Measurements from ENCODE around the gene SHANK3. TPM values are rescaled to one million over a fixed set of nuclear protein-coding genes. Genes with fewer than 3 reads are reported as not detected.

Gene SHANK3
- total RNA-seq, 2 experiments from 2014 or later, result 0.08 TPM; not detected in 1

- H3K36me3 Mint-ChIP-seq (ENCODE audit: low read depth), result no peaks in the 10 kb centered on the region
- no peaks in the 10 kb centered on the region for H3K9me3 Mint-ChIP-seq
- ChIA-PET CTCF (no interaction called here), POLR2A (no interaction called here)
- no peaks in the 10 kb centered on the region for H3K27me3 Mint-ChIP-seq
- no peak overlapping the region for H3K4me3 Mint-ChIP-seq
- no peak overlapping the region for H3K27ac Mint-ChIP-seq
- peaks cover 16% of the 10 kb centered on the region for H3K4me1 Mint-ChIP-seq
- DNase-seq, result no peak
Observed at GRCh38 chr22:50701076-50701419, 28.4 kb downstream of the SHANK3 start.

DNA sequence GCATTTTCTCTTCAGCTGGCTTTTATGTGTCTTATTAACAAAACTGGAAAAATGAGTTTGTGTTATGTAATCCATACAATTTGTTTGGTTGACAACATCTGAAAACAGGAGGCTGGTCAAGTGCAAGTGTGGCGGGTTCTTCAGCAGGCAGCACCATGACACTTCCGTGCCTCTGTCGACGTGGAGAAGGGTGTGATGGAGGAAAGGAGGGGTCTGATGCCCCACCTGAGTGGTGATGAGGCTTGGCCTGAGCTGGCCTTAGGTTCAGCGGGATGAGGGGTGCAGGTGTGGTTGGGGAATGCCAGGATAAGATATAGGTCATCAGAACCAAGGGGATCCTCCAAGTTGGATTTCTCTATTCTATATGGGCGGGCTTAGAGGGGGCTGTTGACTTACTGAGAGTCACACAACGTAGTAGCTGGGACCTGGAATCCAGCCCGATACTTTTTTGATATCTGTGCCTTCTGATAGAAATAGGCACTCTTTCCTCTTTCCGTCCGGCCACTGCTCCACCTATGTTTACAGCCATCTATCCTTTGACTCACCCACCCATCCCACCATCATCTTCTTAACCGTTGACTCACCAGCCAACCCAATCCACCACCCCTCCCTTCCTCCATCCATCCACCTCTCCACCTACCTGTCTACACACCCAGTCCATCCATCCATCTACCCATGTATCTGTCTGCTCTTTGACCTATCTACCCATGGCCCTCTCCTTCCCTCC is 29.0 kb downstream of the SHANK3 start:
- Mint-ChIP-seq H3K9me3 (no peaks in the 10 kb centered on the region), H3K27ac (no peak overlapping the region)

DNA sequence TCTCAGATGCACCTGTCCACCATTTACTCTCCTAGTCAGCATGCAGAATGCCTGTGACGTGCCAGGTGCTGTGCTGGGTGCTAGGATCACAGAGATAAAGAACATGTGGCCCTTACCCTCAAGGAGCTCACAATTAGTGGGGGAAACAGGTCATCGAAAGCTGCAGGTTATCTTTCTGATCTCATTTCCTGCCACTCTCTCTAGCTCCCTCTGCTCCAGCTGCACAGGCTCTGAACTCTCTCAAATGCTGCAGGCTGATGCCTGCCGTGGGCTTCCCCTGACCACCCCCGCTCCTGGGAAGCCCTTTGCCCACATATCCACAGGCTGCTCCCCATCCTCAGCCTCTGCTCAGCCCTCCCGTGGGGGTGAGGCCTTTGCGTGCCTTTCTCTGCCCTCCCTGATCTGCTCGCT is 29.6 kb downstream of the SHANK3 start:
- Mint-ChIP-seq H3K36me3 (ENCODE audit: low read depth) (no peaks in the 10 kb centered on the region), H3K27me3 (no peaks in the 10 kb centered on the region), H3K4me3 (no peak overlapping the region), H3K4me1 (peaks cover 16% of the 10 kb centered on the region), H3K27ac (no peak overlapping the region), H3K9me3 (no peaks in the 10 kb centered on the region)
- ChIA-PET CTCF (no interaction called here), POLR2A (no interaction called here)
- DNase-seq, result no peak

More for the DNA sequence above, 29.0 kb downstream of the SHANK3 start:
- DNase-seq, result no peak
- Mint-ChIP-seq H3K4me3 (no peak overlapping the region), H3K4me1 (peaks cover 16% of the 10 kb centered on the region), H3K27me3 (no peaks in the 10 kb centered on the region), H3K36me3 (ENCODE audit: low read depth) (no peaks in the 10 kb centered on the region)
- CTCF ChIA-PET, result no interaction called here
- POLR2A ChIA-PET, result no interaction called here

DNA sequence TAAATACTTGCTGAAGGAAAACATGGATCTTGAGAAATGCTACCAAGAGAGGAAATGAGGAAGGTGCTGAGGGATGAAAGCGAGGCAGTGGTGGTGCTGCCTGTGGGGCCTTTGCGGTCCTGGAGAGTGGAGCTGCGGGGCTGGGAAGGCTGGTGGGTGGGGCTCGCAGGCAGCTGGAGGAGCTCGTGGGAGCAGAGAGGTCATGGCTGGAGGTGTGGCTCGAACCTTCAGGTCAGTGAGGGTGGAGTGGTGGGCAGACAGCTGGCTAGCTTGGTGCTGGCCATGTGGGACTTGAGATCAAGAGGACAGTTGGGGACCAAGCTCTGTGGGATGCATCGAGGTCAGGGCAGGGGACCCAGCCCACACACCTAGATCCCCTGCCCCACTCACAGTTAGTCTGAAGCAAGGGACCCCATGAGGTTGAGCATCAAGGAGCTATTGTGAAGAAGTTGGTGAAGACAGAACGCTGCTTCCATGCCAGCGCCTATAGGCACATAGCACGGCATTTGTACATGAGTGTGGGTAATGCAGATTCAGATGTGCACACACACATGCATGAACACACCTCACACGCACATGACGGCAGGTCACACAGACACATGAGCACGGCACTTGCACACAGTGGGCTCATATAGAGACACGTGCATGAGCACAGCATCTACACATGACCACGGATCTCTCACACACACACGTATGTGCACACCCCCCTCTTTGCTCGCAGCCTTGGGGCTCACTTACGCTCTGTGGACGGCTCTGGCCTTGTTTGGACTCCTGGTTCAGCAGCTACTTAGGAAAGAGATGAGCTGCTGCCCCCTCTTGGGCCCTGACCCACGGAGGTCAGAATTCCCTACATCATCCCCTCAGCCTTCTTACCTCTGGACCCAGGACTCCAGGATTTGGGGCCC is 30.4 kb downstream of the SHANK3 start:
- Mint-ChIP-seq H3K4me1 (peaks cover 16% of the 10 kb centered on the region), H3K36me3 (ENCODE audit: low read depth) (no peaks in the 10 kb centered on the region), H3K4me3 (no peak overlapping the region), H3K27ac (no peak overlapping the region), H3K9me3 (no peaks in the 10 kb centered on the region), H3K27me3 (peaks cover 2% of the 10 kb centered on the region)
- POLR2A ChIA-PET, result no interaction called here
- no peak for DNase-seq
- CTCF ChIA-PET, result no interaction called here

GRCh38 chr22:50703726-50704509 is 31.3 kb downstream of the SHANK3 start:
- Mint-ChIP-seq H3K36me3 (ENCODE audit: low read depth) (no peaks in the 10 kb centered on the region), H3K9me3 (no peaks in the 10 kb centered on the region), H3K4me3 (no peak overlapping the region), H3K27me3 (peaks cover 2% of the 10 kb centered on the region), H3K27ac (no peak overlapping the region), H3K4me1 (peaks cover 16% of the 10 kb centered on the region)
- DNase-seq, result no peak
- ChIA-PET POLR2A (no interaction called here), CTCF (no interaction called here)

- ChIA-PET CTCF (no interaction called here), POLR2A (no interaction called here)
- Mint-ChIP-seq H3K4me1 (peaks cover 16% of the 10 kb centered on the region), H3K27ac (no peak overlapping the region), H3K36me3 (ENCODE audit: low read depth) (no peaks in the 10 kb centered on the region), H3K27me3 (peaks cover 2% of the 10 kb centered on the region), H3K9me3 (no peaks in the 10 kb centered on the region), H3K4me3 (no peak overlapping the region)
- no peak for DNase-seq
Observed at GRCh38 chr22:50704510-50705218, 32.0 kb downstream of the SHANK3 start.

DNA sequence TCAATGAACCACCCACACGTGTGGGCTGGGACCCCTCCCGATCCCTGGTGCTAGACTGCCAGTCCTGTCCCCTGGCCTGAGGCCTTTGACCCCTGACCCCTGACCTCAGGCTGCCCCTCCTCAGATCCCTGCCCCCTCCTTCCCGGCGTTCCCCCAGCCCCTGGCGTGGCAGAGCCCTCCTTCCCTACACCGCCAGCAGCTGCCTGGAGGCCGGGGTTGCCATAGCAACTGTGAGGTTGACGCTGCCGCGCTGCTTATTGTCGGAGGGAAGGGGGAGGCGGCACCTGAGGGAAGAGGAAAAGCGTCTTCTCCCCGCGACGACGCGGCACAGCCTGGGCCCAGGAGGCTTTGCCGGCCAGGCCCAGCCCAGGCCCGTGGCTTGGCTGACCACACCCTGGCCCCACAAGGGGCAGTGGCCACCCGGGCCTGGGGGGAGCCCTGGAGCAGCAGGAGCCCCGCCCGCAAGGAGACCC is 32.6 kb downstream of the SHANK3 start:
- POLR2A ChIA-PET, result no interaction called here
- H3K4me1 Mint-ChIP-seq, result peaks cover 16% of the 10 kb centered on the region
- CTCF ChIA-PET, result no interaction called here
- H3K9me3 Mint-ChIP-seq, result no peaks in the 10 kb centered on the region
- H3K27me3 Mint-ChIP-seq, result peaks cover 2% of the 10 kb centered on the region
- H3K4me3 Mint-ChIP-seq, result no peak overlapping the region
- no peaks in the 10 kb centered on the region for H3K36me3 Mint-ChIP-seq (ENCODE audit: low read depth)
- no peak for DNase-seq
- H3K27ac Mint-ChIP-seq, result no peak overlapping the region

GRCh38 chr22:50705851-50706351 is 33.3 kb downstream of the SHANK3 start:
- Mint-ChIP-seq H3K36me3 (ENCODE audit: low read depth) (no peaks in the 10 kb centered on the region), H3K27ac (no peak overlapping the region), H3K4me3 (no peak overlapping the region), H3K27me3 (peaks cover 6% of the 10 kb centered on the region), H3K9me3 (no peaks in the 10 kb centered on the region), H3K4me1 (peaks cover 16% of the 10 kb centered on the region)
- ChIA-PET POLR2A (no interaction called here), CTCF (no interaction called here)
- no peak for DNase-seq

GRCh38 chr22:50706481-50707125 is 34.0 kb downstream of the SHANK3 start:
- CTCF ChIA-PET, result no interaction called here
- H3K27me3 Mint-ChIP-seq, result peaks cover 6% of the 10 kb centered on the region

DNA sequence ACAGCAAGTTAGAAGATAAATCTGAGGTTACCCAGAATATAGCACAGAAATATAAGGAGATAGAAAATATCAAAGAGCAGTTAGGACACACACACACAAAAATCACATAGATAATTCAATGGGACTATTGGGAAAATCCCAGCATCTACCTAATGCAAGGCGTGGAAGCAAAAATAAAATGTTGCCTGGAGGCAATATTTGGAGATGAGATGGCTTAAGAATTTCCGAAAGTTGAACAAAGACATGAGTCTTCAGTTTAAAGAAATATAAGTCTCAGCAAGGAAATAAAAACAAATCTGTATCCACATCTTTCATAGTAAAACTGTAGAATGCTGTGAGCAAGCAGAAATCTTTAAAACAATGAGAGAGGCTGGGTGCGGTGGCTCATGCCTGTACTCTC is 35.9 kb downstream of the SHANK3 start:
- CTCF ChIA-PET, result no interaction called here
- no peaks in the 10 kb centered on the region for H3K4me1 Mint-ChIP-seq
- H3K9me3 Mint-ChIP-seq, result no peaks in the 10 kb centered on the region
- H3K27ac Mint-ChIP-seq, result no peak overlapping the region
- POLR2A ChIA-PET, result no interaction called here
- no peaks in the 10 kb centered on the region for H3K36me3 Mint-ChIP-seq (ENCODE audit: low read depth)
- no peak overlapping the region for H3K4me3 Mint-ChIP-seq
- DNase-seq, result no peak
- peaks cover 6% of the 10 kb centered on the region for H3K27me3 Mint-ChIP-seq

More at GRCh38 chr22:50706481-50707125, 34.0 kb downstream of the SHANK3 start:
- Mint-ChIP-seq H3K9me3 (no peaks in the 10 kb centered on the region), H3K4me3 (no peak overlapping the region), H3K27ac (no peak overlapping the region), H3K36me3 (ENCODE audit: low read depth) (no peaks in the 10 kb centered on the region), H3K4me1 (peaks cover 12% of the 10 kb centered on the region)
- POLR2A ChIA-PET, result no interaction called here
- DNase-seq, result no peak

DNA sequence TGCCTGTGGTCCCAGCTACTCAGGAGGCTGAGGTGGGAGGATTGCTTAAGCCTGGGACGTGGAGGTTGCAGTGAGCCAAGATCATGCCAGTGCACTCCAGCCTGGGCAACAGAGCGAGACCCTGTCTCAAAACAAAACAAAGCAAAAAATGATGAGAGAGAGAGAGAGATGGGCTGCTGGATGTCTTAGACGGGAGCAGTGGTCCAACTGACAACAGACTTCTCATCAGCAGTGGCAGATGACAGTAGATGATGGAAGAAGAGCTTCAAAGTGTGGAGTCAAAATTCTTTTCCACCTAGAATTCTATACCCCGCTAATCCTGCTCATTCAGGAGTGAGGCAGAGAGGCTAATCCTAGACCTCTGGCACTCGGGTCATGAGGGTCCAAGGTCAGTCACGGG is 36.4 kb downstream of the SHANK3 start:
- no peaks in the 10 kb centered on the region for H3K9me3 Mint-ChIP-seq
- H3K27ac Mint-ChIP-seq, result no peak overlapping the region
- DNase-seq, result no peak
- POLR2A ChIA-PET, result no interaction called here
- no peaks in the 10 kb centered on the region for H3K36me3 Mint-ChIP-seq (ENCODE audit: low read depth)
- H3K4me3 Mint-ChIP-seq, result no peak overlapping the region
- H3K4me1 Mint-ChIP-seq, result no peaks in the 10 kb centered on the region
- CTCF ChIA-PET, result no interaction called here
- peaks cover 6% of the 10 kb centered on the region for H3K27me3 Mint-ChIP-seq

DNA sequence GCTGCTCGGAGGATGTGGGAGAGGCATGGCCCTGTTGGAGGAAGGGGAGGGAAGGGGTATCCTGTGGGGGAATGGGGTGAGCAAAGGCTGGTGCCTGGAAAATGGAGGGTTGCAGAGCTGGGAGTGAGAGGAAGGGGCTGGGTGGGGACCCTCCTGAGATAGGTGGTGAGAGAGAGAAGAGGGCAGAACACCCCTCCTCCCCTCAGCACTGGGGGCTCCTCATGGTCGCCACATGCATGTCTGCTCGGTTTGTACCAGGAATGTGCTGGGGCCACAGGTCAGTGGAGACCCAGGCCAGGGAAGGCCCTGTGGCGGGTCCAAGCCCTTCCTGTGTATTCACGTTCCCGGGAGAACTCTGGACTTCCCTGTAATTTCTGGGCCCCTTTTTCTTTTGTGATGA is 37.6 kb downstream of the SHANK3 start:
- ChIA-PET POLR2A (no interaction called here), CTCF (no interaction called here)
- Mint-ChIP-seq H3K9me3 (no peaks in the 10 kb centered on the region), H3K4me1 (no peaks in the 10 kb centered on the region), H3K27me3 (peaks cover 6% of the 10 kb centered on the region), H3K27ac (no peak overlapping the region), H3K36me3 (ENCODE audit: low read depth) (no peaks in the 10 kb centered on the region), H3K4me3 (no peak overlapping the region)
- no peak for DNase-seq

Data from activated CD4-positive, alpha-beta memory T cell treated with anti-CD3 and anti-CD28 coated beads, Interleukin-2, amount 10 ng/mL, durations not matched to agents 7 days and 5 days (primary cell).